GM08714 (cell line): ENCODE results near the gene IFIT1.
"Not testable (repeated sequence)": the region's sequence is repeated elsewhere in the genome, so short reads cannot be mapped to it uniquely, and the experiment has no call there.

Source experiments
- H3K4me3 ChIP-seq: fragments of 200-500 bp; sonication (Bioruptor generic); 2 replicates; pipeline ENCODE4 v1.5.1; 2014; ENCODE audit warnings: mild to moderate bottlenecking, low read length, inconsistent platforms
- ZNF274 ChIP-seq: IDR thresholded peaks from 2 replicates; pipeline ENCODE4 v1.6.1; 2012; ENCODE audit warnings: mild to moderate bottlenecking, low read depth, low read length

The IFIT1 gene

GRCh38 chr10:89425000-89425399, 32.6 kb downstream of the IFIT1 start:
- TF ChIP-seq ZNF274, result no peak
- H3K4me3 ChIP-seq, result no peak overlapping the region

DNA sequence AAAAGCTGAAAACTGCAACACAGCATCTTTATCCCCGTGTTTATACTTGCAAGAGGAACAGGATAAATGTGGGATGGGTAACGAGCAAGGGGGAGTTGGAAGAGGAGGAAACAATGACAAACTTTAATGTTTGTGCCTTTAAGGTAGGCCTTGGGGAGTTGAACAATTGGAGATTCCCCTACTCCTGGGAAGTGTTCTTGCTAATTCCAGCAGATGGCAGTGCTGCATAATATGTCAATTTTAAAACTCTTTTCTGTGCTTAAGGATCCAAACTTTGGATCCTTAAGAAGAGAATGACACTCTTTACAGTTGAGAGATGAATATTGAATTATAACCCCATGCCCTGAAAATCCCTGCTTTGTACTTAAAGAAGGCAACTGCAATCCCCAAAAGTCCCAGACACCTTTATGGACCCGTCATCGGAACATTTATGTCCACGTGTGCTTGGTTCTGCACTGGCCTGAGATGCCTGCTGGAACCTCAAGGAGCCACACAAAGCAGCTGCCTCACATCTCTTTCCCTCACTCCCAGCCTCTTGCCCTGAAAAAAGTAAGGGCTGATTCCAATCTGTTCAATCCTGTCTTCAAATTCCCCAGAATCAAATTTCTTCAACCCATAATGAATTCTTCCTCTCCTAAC, 33.9 kb downstream of the IFIT1 start:
- no peak overlapping the region for H3K4me3 ChIP-seq

DNA sequence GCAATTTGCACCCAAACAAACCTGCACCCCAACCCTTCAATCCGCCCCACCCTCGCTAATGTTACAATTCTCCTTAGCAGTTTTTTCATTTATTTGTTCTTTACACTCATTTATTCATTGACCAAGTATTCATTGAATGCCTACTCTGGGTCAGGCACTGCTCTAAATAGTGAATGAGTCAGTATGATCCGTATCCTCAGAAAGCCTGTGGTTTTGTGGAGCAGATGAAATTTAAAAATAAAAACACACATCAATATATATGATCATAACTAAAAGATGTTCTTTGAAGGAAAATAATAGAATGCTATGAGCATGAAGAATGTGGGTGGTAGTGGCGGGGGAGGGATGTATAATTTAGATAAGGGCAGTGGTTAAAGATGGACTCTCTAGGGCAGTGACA, 35.2 kb downstream of the IFIT1 start:
- no peak for TF ChIP-seq ZNF274
- no peak overlapping the region for H3K4me3 ChIP-seq

More for the DNA sequence above, 33.9 kb downstream of the IFIT1 start:
- no peak for TF ChIP-seq ZNF274

DNA sequence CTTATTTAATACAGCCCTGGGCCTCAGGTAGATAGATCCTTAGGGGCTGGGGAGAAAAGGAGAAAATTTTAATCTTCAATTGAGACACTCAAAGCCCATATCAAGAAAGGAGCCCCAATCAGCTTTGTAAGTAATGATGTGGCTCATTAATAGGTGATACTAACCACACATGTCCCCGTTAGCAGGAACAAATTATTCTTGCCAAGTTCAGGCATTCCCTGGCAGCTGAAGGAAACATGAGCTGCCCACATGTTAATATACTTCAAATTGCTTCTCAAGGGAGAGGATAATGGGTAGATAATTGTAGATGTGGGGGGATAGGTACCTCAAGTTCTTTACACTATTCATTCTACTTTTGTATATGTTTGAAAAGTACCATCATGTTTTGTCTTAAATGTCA, 36.5 kb downstream of the IFIT1 start:
- TF ChIP-seq ZNF274, result no peak

GRCh38 chr10:89431977-89432376, 39.6 kb downstream of the IFIT1 start:
- no peak overlapping the region for H3K4me3 ChIP-seq
- no peak for TF ChIP-seq ZNF274

More for the DNA sequence above, 36.5 kb downstream of the IFIT1 start:
- H3K4me3 ChIP-seq, result no peak overlapping the region

DNA sequence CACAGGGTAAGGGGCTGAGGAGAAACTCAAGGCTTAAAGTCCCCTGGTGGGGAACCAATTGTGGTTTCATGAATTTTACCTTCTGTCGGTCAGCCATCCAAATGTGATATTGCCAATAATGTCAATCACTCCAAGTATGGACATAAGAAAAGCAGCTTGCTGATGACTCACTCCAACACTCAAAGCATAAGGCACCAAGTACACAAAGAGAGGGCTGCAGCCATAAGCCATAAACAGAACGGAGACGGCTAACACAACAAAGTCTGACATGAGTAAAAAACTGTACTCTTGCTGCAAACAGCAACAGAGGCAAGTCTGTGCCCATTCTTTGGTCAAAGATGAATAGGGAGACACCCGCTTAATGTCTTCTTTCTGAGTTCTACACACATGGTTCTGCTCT, 46.1 kb downstream of the IFIT1 start:
- no peak overlapping the region for H3K4me3 ChIP-seq
- TF ChIP-seq ZNF274, result no peak

GRCh38 chr10:89440226-89441009, 48.0 kb downstream of the IFIT1 start:
- TF ChIP-seq ZNF274, result no peak

GRCh38 chr10:89442289-89442688, 49.9 kb downstream of the IFIT1 start:
- no peak overlapping the region for H3K4me3 ChIP-seq
- TF ChIP-seq ZNF274, result no peak

More at GRCh38 chr10:89440226-89441009, 48.0 kb downstream of the IFIT1 start:
- no peak overlapping the region for H3K4me3 ChIP-seq

DNA sequence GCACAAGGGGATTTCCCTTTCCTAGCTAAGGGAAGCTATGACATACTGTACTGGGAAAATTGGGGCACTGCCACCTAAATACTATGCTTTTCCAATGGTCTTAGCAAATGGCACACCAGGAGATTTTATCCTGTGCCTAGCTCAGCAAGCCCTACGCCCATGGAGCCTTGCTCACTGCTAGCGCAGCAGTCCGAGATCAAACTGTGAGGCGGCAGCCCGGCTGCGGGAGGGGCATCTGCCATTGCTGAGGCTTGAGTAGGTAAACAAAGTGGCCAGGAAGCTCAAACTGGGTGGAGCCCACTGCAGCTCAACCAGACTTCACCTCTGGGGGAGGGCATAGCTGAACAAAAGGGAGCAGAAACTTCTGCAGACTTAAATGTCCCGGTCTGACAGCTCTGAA, 52.4 kb downstream of the IFIT1 start:
- H3K4me3 ChIP-seq, result not testable (repeated sequence)

DNA sequence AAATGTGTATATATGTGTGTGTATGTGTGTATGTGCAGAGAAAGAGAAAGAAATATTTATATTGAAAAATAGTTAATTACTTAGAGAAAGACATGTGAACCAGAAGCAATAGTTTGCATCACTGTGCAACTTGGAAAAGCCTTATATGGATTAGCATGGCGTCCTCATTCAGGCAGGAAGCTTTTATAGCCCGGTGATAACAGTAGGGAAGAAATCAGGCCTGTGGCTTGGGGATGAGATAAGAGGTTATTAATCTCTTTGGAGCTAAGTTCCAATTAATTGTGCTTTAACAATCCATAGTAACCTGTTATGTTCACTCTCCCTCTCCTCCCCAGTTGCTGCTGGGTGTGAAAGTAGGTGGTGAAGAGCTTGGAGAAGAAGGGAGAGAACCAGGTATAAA, 58.5 kb downstream of the IFIT1 start:
- TF ChIP-seq ZNF274, result no peak
- H3K4me3 ChIP-seq, result no peak overlapping the region

- no peak for TF ChIP-seq ZNF274
- no peak overlapping the region for H3K4me3 ChIP-seq
Measured at GRCh38 chr10:89452193-89452592, 59.8 kb downstream of the IFIT1 start.

- TF ChIP-seq ZNF274, result no peak
Measured at GRCh38 chr10:89454561-89455347, 62.3 kb downstream of the IFIT1 start.

More at GRCh38 chr10:89454561-89455347, 62.3 kb downstream of the IFIT1 start:
- H3K4me3 ChIP-seq, result no peak overlapping the region
